Effector memory CD8-positive, alpha-beta T cell (primary cell): Measurements from ENCODE around the gene PLCD3.

Experiments
- ATAC-seq: fragments of 150-1000 bp; cut with Tn5 transposase; replicated peaks from 2 replicates; pipeline ENCODE4 v1.10.0; 2021; ENCODE audit warnings: mild to moderate bottlenecking, moderate library complexity
- DNase-seq, 3 experiments: peaks; one replicate each; pipeline ENCODE4 v3.0.0; 2021
- H3K27ac Mint-ChIP-seq, 2 donors: one replicate each; pipeline ENCODE4 v1.8.0; 2022; ENCODE audit warnings: mild to moderate bottlenecking in 2 of 2, mixed read lengths in 2 of 2, moderate library complexity in 2 of 2
- H3K27me3 Mint-ChIP-seq, 2 donors: one replicate each; pipeline ENCODE4 v1.8.0; 2022; ENCODE audit warnings: mixed read lengths in 2 of 2
- H3K36me3 Mint-ChIP-seq: one replicate; pipeline ENCODE4 v1.8.0; 2022; ENCODE audit warnings: mild to moderate bottlenecking, moderate library complexity, mixed read lengths; ENCODE audit not compliant: insufficient read depth
- H3K4me1 Mint-ChIP-seq, 2 donors: one replicate each; pipeline ENCODE4 v1.8.0; 2022; ENCODE audit warnings: low read depth in 2 of 2, mixed read lengths in 2 of 2
- H3K4me3 Mint-ChIP-seq, 2 donors: one replicate each; pipeline ENCODE4 v1.8.0; 2022; ENCODE audit warnings: mild to moderate bottlenecking in 2 of 2, mixed read lengths in 2 of 2, moderate library complexity in 2 of 2
- H3K9me3 Mint-ChIP-seq, 2 donors: one replicate each; pipeline ENCODE4 v1.8.0; 2022; ENCODE audit warnings: mixed read lengths in 2 of 2

PLCD3 gene

DNA sequence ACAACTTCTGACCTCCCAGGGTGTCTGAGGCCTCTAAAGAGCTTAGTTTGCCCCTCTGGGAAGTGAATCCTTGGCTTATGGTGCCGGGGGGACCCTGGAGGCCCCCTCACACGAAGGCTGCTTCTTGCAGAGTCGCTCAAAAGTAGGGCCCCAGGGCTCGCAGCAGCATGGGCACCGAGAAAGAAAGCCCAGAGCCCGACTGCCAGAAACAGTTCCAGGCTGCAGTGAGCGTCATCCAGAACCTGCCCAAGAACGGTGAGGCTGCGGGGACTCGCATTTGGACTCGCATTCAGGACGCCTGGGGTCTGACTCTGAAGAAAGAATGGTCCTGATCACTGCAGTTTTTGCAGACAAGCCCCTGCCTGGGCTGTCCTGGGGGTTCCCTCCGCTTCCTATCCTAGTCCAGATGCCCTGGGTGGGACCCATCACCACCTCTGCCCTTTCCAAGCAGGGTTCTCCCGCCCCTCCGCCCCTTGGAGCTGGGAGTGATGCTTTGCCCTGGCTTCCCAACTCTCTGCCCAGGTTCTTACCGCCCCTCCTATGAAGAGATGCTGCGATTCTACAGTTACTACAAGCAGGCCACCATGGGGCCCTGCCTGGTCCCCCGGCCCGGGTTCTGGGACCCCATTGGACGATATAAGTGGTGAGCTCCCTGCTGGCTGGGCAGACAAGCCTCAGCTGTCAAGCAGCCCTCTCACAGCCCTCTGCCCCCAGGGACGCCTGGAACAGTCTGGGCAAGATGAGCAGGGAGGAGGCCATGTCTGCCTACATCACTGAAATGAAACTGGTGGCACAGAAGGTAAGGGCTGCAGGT, 3.9 kb upstream of the PLCD3 start:
- peaks cover 0 to 4% of the 10 kb centered on the region in 2 donors for H3K27me3 Mint-ChIP-seq
- DNase-seq (no peak), ATAC-seq (no peak)
- H3K27ac Mint-ChIP-seq: peak overlapping the region; percentile 63 to 87
- peaks cover 22% of the 10 kb centered on the region for H3K36me3 Mint-ChIP-seq
- H3K4me1 Mint-ChIP-seq: peaks cover 10 to 31% of the 10 kb centered on the region in 2 donors
- no peaks in the 10 kb centered on the region for H3K9me3 Mint-ChIP-seq
- peak overlapping the region; percentile 85 to 87 for H3K4me3 Mint-ChIP-seq

- Mint-ChIP-seq H3K9me3 (no peaks in the 10 kb centered on the region), H3K27me3 (peaks cover 0 to 12% of the 10 kb centered on the region in 2 donors), H3K36me3 (peaks cover 22% of the 10 kb centered on the region), H3K27ac (peak within 1 kb of the TSS; percentile 63 to 87), H3K4me1 (peaks cover 6 to 29% of the 10 kb centered on the region in 2 donors), H3K4me3 (peak within 1 kb of the TSS; percentile 85 to 87)
- DNase-seq: peak; percentile 98 to 99 (median 99)
- ATAC-seq: peak; percentile 88
These were observed 3.1 kb upstream of the PLCD3 start, which contains the start of gene ACBD4 for GRCh38 chr17:45135192-45135977. TSS of gene ACBD4 (plus strand) at chr17:45135687. CDS start at chr17:45136145, 458 bp downstream.

DNA sequence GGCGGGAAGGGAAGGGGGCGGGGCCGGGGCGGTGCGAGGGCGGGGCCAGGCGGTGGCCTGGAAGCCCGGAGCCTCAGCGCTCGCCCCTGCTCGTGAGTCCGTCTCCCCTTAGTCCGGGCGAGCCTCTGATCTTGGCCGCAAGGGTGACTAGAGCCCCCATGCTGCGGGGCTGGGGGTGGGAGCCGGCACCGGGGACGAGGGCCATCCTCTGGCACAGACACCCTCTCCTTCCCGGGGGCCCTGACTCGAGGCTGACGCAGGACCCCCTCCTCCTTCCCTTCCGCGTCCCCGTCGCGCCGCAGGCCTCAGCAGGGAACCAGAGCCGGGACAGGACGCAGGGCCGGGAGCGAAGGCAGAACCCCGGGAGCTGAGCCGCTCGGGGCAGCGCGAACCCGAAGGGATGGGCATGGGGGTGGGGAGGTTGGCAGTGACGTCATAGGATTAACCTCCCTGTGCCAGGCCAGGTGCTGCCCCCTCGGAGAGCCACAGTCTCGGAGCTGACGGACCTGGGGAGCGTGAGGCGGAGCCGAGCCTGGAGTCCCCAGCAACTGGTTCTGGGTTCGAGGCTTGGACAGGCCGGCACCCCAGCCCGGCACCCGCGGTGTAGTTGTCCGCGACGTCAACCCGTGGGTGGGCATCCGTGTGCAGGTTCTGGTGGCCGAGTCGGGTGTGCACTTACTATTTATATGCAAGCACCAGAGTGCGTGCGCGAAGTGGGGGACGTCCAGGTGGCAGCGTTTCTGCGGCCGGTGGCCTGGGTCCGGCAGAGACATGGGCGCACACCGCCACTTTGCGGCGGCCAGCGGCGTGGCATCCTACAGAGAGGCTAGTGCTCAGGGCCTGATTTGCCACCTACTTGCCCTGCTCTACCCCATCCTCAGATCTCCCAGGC, 503 bp upstream of the PLCD3 start:
- H3K9me3 Mint-ChIP-seq: no peaks in the 10 kb centered on the region
- ATAC-seq: peak; percentile 47
- peak; percentile 53 to 72 (median 55) for DNase-seq
- peaks cover 0 to 12% of the 10 kb centered on the region in 2 donors for H3K27me3 Mint-ChIP-seq
- peak overlapping the region; percentile 84 to 87 for H3K4me3 Mint-ChIP-seq
- peak overlapping the region; percentile 82 to 84 for H3K27ac Mint-ChIP-seq
- peaks cover 22% of the 10 kb centered on the region for H3K36me3 Mint-ChIP-seq
- peaks cover 6 to 26% of the 10 kb centered on the region in 2 donors for H3K4me1 Mint-ChIP-seq

GRCh38 chr17:45131616-45132319, 547 bp downstream of the PLCD3 start:
- peaks cover 6 to 23% of the 10 kb centered on the region in 2 donors for H3K4me1 Mint-ChIP-seq
- no peaks in the 10 kb centered on the region for H3K9me3 Mint-ChIP-seq
- H3K27me3 Mint-ChIP-seq: peaks cover 0 to 12% of the 10 kb centered on the region in 2 donors
- ATAC-seq: peak; percentile 4
- peak overlapping the region; percentile 71 to 84 for H3K4me3 Mint-ChIP-seq
- peak; percentile 39 to 47 (median 42) for DNase-seq
- H3K27ac Mint-ChIP-seq: no peak overlapping the region
- H3K36me3 Mint-ChIP-seq: peaks cover 22% of the 10 kb centered on the region

GRCh38 chr17:45130681-45131615, 1.4 kb downstream of the PLCD3 start:
- no peak for ATAC-seq
- DNase-seq: no peak
- Mint-ChIP-seq H3K27me3 (peaks cover 0 to 12% of the 10 kb centered on the region in 2 donors), H3K36me3 (peaks cover 22% of the 10 kb centered on the region), H3K9me3 (no peaks in the 10 kb centered on the region), H3K4me1 (peaks cover 2 to 17% of the 10 kb centered on the region in 2 donors), H3K4me3 (peak overlapping the region; percentile 71 to 84), H3K27ac (no peak overlapping the region)

- H3K27ac Mint-ChIP-seq: no peak overlapping the region
- H3K27me3 Mint-ChIP-seq: peaks cover 0 to 12% of the 10 kb centered on the region in 2 donors
- H3K9me3 Mint-ChIP-seq: no peaks in the 10 kb centered on the region
- DNase-seq (no peak), ATAC-seq (no peak)
- H3K4me1 Mint-ChIP-seq: peaks cover 0 to 11% of the 10 kb centered on the region in 2 donors
- peaks cover 17% of the 10 kb centered on the region for H3K36me3 Mint-ChIP-seq
- H3K4me3 Mint-ChIP-seq: peak overlapping the region in 1 of 2 donors; percentile 37
These were observed 2.2 kb downstream of the PLCD3 start for GRCh38 chr17:45129940-45130680.

DNA sequence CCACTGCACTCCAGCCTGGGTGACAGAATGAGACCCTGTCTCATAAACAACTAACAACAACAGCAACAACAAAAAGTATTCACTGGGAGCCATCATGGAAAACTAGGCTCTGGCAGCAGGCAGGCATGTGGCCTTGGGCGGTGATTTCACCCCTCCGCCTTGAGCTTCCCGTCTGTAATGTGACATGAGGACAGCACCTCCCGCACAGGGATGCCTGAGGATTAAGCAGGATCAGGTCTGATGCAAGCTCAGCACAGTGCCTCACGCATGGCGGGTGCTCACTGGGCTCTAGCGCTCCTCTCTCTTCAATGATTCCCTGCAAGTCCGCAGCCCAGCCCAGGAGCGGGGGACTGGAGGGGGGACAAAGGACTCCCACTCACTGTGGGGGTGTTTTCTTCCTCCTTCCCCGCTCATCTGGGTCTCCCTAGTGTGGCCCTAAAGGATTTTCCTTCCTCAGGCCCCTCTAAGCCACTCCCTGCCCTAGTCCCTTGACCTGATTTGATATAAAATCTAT, 2.8 kb downstream of the PLCD3 start:
- DNase-seq: no peak
- Mint-ChIP-seq H3K9me3 (no peaks in the 10 kb centered on the region), H3K36me3 (peaks cover 15% of the 10 kb centered on the region), H3K4me1 (peaks cover 3 to 10% of the 10 kb centered on the region in 2 donors), H3K27ac (no peak overlapping the region), H3K4me3 (no peak overlapping the region), H3K27me3 (peaks cover 0 to 12% of the 10 kb centered on the region in 2 donors)
- no peak for ATAC-seq

DNA sequence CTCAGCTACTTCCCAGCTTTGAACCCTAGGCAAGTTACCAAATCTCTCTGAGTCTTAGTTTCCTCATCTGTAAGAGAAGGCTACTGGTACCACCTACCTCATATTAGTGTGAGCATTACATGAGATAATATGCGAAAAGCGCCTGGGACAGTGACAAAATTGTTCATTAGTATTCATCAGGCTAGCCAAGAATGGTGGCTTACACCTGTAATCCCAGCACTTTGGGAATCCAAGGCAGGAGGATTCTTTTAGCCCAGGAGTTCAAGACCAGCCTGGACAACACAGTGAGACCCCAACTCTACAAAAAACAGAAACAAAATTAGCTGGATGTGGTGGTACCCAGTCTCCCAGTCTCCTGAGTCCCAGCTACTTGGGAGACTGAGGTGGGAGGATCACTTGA, 3.3 kb downstream of the PLCD3 start:
- Mint-ChIP-seq H3K4me1 (peaks cover 6 to 10% of the 10 kb centered on the region in 2 donors), H3K4me3 (no peak overlapping the region), H3K27me3 (peaks cover 0 to 12% of the 10 kb centered on the region in 2 donors), H3K9me3 (no peaks in the 10 kb centered on the region), H3K36me3 (peaks cover 15% of the 10 kb centered on the region), H3K27ac (no peak overlapping the region)
- DNase-seq (no peak), ATAC-seq (no peak)

DNA sequence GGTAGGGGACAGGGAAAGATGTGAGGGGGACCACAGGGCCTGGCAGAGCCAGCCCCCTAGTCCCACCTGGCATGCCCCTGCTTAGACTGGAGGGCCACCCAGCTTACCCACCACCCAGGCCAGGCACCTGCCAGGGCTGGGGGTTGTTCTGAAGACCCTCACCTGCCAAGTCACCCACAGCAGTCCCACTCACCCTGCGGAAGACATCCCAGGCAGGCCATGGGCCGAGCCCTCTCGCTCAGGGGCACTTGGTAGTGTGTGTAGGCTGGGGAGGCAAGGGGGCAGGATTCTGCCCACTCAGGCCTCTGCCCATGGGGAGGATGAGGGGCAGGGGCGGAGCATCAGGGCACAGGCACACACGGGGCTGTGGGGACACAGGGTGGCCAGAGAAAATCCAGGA, 4.0 kb downstream of the PLCD3 start:
- no peak overlapping the region for H3K4me3 Mint-ChIP-seq
- no peak overlapping the region for H3K27ac Mint-ChIP-seq
- H3K36me3 Mint-ChIP-seq: peaks cover 9% of the 10 kb centered on the region
- DNase-seq (no peak), ATAC-seq (no peak)
- H3K4me1 Mint-ChIP-seq: peaks cover 6 to 7% of the 10 kb centered on the region in 2 donors
- peaks cover 0 to 12% of the 10 kb centered on the region in 2 donors for H3K27me3 Mint-ChIP-seq
- H3K9me3 Mint-ChIP-seq: no peaks in the 10 kb centered on the region

GRCh38 chr17:45127548-45128300, 4.6 kb downstream of the PLCD3 start:
- Mint-ChIP-seq H3K4me3 (no peak overlapping the region), H3K9me3 (no peaks in the 10 kb centered on the region), H3K27ac (peak overlapping the region in 1 of 2 donors; percentile 68), H3K4me1 (peaks cover 6% of the 10 kb centered on the region in 2 donors), H3K36me3 (peaks cover 6% of the 10 kb centered on the region), H3K27me3 (peaks cover 0 to 12% of the 10 kb centered on the region in 2 donors)
- DNase-seq (no peak), ATAC-seq (no peak)
